Trophoblast cell (in vitro differentiated cells and primary cell): Measurements from ENCODE around the gene FCGBP.

Experiments
- DNase-seq, 2 donors: peaks; one replicate each; pipeline ENCODE4 v3.0.0-alpha.2; 2016
- H2AFZ ChIP-seq: 2 replicates; pipeline ENCODE4 v1.6.1; 2013; ENCODE audit warnings: low read length, moderate library complexity, mild to moderate bottlenecking; ENCODE audit not compliant: insufficient read depth, poor library complexity
- H2AK5ac ChIP-seq: 2 replicates; pipeline ENCODE4 v1.6.1; 2013; ENCODE audit warnings: mild to moderate bottlenecking, low read length
- H2BK120ac ChIP-seq: 2 replicates; pipeline ENCODE4 v1.6.1; 2013; ENCODE audit warnings: low read length, mild to moderate bottlenecking, moderate library complexity; ENCODE audit not compliant: insufficient read depth, poor library complexity
- H2BK12ac ChIP-seq: 2 replicates; pipeline ENCODE4 v1.6.1; 2013; ENCODE audit warnings: mild to moderate bottlenecking, low read length, moderate library complexity
- H2BK5ac ChIP-seq: 2 replicates; pipeline ENCODE4 v1.6.1; 2013; ENCODE audit warnings: low read length, low read depth, moderate library complexity, mild to moderate bottlenecking; ENCODE audit not compliant: poor library complexity
- H3K14ac ChIP-seq: 2 replicates; pipeline ENCODE4 v1.6.1; 2013; ENCODE audit warnings: mild to moderate bottlenecking, low read length
- H3K18ac ChIP-seq: 2 replicates; pipeline ENCODE4 v1.6.1; 2013; ENCODE audit warnings: mild to moderate bottlenecking, low read length
- H3K23ac ChIP-seq: 2 replicates; pipeline ENCODE4 v1.6.1; 2013; ENCODE audit warnings: low read length
- H3K27ac ChIP-seq: 2 replicates; pipeline ENCODE4 v1.5.1; 2013; ENCODE audit warnings: low read depth, mild to moderate bottlenecking, inconsistent platforms, low read length, moderate library complexity
- H3K27me3 ChIP-seq: 2 replicates; pipeline ENCODE4 v1.6.1; 2013; ENCODE audit warnings: inconsistent platforms, mild to moderate bottlenecking, low read length, moderate library complexity; ENCODE audit not compliant: insufficient read depth
- H3K36me3 ChIP-seq, 2 experiments: 1 replicate in 1 of 2; 2 replicates in 1 of 2; pipeline ENCODE4 v1.6.1; 2013; ENCODE audit warnings: low read length in 2 of 2, mild to moderate bottlenecking in 2 of 2, moderate library complexity in 1 of 2; ENCODE audit not compliant: insufficient read depth in 2 of 2, control insufficient read depth in 1 of 2
- H3K4ac ChIP-seq: 2 replicates; pipeline ENCODE4 v1.6.1; 2013; ENCODE audit warnings: low read depth, mild to moderate bottlenecking, low read length, moderate library complexity
- H3K4me1 ChIP-seq, 2 experiments: 1 replicate in 1 of 2; 2 replicates in 1 of 2; pipeline ENCODE4 v1.6.1; 2013; ENCODE audit warnings: low read length in 2 of 2, mild to moderate bottlenecking in 2 of 2, moderate library complexity in 1 of 2; ENCODE audit not compliant: insufficient read depth in 2 of 2, control insufficient read depth in 1 of 2
- H3K4me2 ChIP-seq: 2 replicates; pipeline ENCODE4 v1.6.1; 2013; ENCODE audit warnings: inconsistent platforms, mild to moderate bottlenecking, low read length, moderate library complexity
- H3K4me3 ChIP-seq: 2 replicates; pipeline ENCODE4 v1.5.1; 2013; ENCODE audit warnings: mild to moderate bottlenecking, low read depth, low read length, inconsistent platforms
- H3K79me1 ChIP-seq: one replicate; pipeline ENCODE4 v1.6.1; 2013; ENCODE audit warnings: low read length
- H3K79me2 ChIP-seq: 2 replicates; pipeline ENCODE4 v1.6.1; 2013; ENCODE audit warnings: low read length, mild to moderate bottlenecking; ENCODE audit not compliant: control insufficient read depth, insufficient read depth, poor library complexity
- H3K9ac ChIP-seq: 2 replicates; pipeline ENCODE4 v1.6.1; 2013; ENCODE audit warnings: mild to moderate bottlenecking, low read length
- H3K9me3 ChIP-seq: 2 replicates; pipeline ENCODE4 v1.6.1; 2013; ENCODE audit warnings: low read depth, mild to moderate bottlenecking, control low read depth, inconsistent platforms, low read length; ENCODE audit not compliant: insufficient read depth
- H4K12ac ChIP-seq: 2 replicates; pipeline ENCODE4 v1.6.1; 2013; ENCODE audit warnings: low read depth, mild to moderate bottlenecking, low read length, moderate library complexity
- H4K8ac ChIP-seq: 2 replicates; pipeline ENCODE4 v1.6.1; 2013; ENCODE audit warnings: low read depth, mild to moderate bottlenecking, low read length, moderate library complexity
- H4K91ac ChIP-seq: one replicate; pipeline ENCODE4 v1.6.1; 2013; ENCODE audit warnings: low read depth, mild to moderate bottlenecking, low read length, moderate library complexity
- WGBS: extraction: QIAGEN DNeasy Blood & Tissue Kit; methylation state at CpG from one replicate; pipeline ENCODE4 v1.1.7; 2013; ENCODE audit warnings: missing lambda C conversion rate; ENCODE audit not compliant: insufficient read length, insufficient coverage; ENCODE audit errors: extremely low coverage; 5-methylcytosine and 5-hydroxymethylcytosine counted together

FCGBP gene

GRCh38 chr19:39953915-39954314 lies 19.5 kb upstream of the FCGBP start:
- H3K79me1 ChIP-seq = no peaks in the 10 kb centered on the region

GRCh38 chr19:39951686-39952085 lies 17.3 kb upstream of the FCGBP start:
- Histone ChIP-seq H3K27ac (no peak overlapping the region), H3K4me1 (no peaks in the 10 kb centered on the region), H3K9me3 (peaks cover 2% of the 10 kb centered on the region), H2AFZ (no peak overlapping the region), H3K36me3 (no peaks in the 10 kb centered on the region), H2BK120ac (no peak overlapping the region), H3K9ac (no peak overlapping the region), H3K4me3 (no peak overlapping the region), H3K23ac (no peak overlapping the region), H3K4me2 (peak overlapping the region; percentile 16), H3K79me1 (no peaks in the 10 kb centered on the region), H3K14ac (no peak overlapping the region), H2AK5ac (no peak overlapping the region), H2BK12ac (no peak overlapping the region), H3K27me3 (no peaks in the 10 kb centered on the region), H3K79me2 (no peaks in the 10 kb centered on the region), H2BK5ac (no peak overlapping the region), H4K12ac (no peak overlapping the region), H3K18ac (no peak overlapping the region), H4K8ac (no peak overlapping the region), H4K91ac (no peak overlapping the region), H3K4ac (no peak overlapping the region)
- WGBS = no CpG with 5 or more reads among the region's 3 CpGs
- no peak for DNase-seq

More at GRCh38 chr19:39953915-39954314, 19.5 kb upstream of the FCGBP start:
- Histone ChIP-seq H3K9me3 (peaks cover 2% of the 10 kb centered on the region), H3K27ac (no peak overlapping the region), H3K4me3 (no peak overlapping the region), H2BK5ac (no peak overlapping the region), H3K36me3 (no peaks in the 10 kb centered on the region), H4K91ac (no peak overlapping the region), H3K4ac (no peak overlapping the region), H2BK120ac (no peak overlapping the region), H3K18ac (no peak overlapping the region), H3K4me2 (no peak overlapping the region), H3K23ac (no peak overlapping the region), H3K79me2 (no peaks in the 10 kb centered on the region), H3K14ac (no peak overlapping the region), H2AFZ (no peak overlapping the region), H3K4me1 (no peaks in the 10 kb centered on the region), H3K27me3 (no peaks in the 10 kb centered on the region), H4K8ac (no peak overlapping the region), H4K12ac (no peak overlapping the region), H2BK12ac (no peak overlapping the region), H3K9ac (no peak overlapping the region), H2AK5ac (no peak overlapping the region)
- no CpG with 5 or more reads among the region's 7 CpGs for WGBS
- DNase-seq = no peak

- H3K36me3 ChIP-seq = no peaks in the 10 kb centered on the region
- no peak overlapping the region for H3K23ac ChIP-seq
- H4K12ac ChIP-seq = no peak overlapping the region
- H3K9me3 ChIP-seq = peaks cover 2% of the 10 kb centered on the region
- H4K91ac ChIP-seq = no peak overlapping the region
- H3K27me3 ChIP-seq = no peaks in the 10 kb centered on the region
- no peaks in the 10 kb centered on the region for H3K79me1 ChIP-seq
- no peak overlapping the region for H3K27ac ChIP-seq
- H3K79me2 ChIP-seq = no peaks in the 10 kb centered on the region
- no peak overlapping the region for H3K4ac ChIP-seq
- H3K9ac ChIP-seq = no peak overlapping the region
- no peak overlapping the region for H2AK5ac ChIP-seq
- WGBS = no CpG with 5 or more reads among the region's 2 CpGs
- no peak overlapping the region for H2AFZ ChIP-seq
- no peak overlapping the region for H2BK5ac ChIP-seq
- no peak overlapping the region for H3K4me2 ChIP-seq
- H3K18ac ChIP-seq = no peak overlapping the region
- no peak overlapping the region for H3K4me3 ChIP-seq
- DNase-seq = no peak
- no peak overlapping the region for H4K8ac ChIP-seq
- H2BK120ac ChIP-seq = no peak overlapping the region
- H3K14ac ChIP-seq = no peak overlapping the region
- H2BK12ac ChIP-seq = no peak overlapping the region
- H3K4me1 ChIP-seq = no peaks in the 10 kb centered on the region
Measured at GRCh38 chr19:39951065-39951650, 16.7 kb upstream of the FCGBP start.

- Histone ChIP-seq H4K91ac (no peak overlapping the region), H3K18ac (no peak overlapping the region), H4K8ac (no peak overlapping the region), H3K4me2 (no peak overlapping the region), H3K79me2 (no peaks in the 10 kb centered on the region), H2AFZ (no peak overlapping the region), H2AK5ac (no peak overlapping the region), H3K4ac (no peak overlapping the region), H3K4me1 (no peaks in the 10 kb centered on the region), H3K4me3 (no peak overlapping the region), H3K9me3 (peaks cover 2% of the 10 kb centered on the region), H2BK12ac (no peak overlapping the region), H3K23ac (no peak overlapping the region), H3K36me3 (no peaks in the 10 kb centered on the region), H3K27me3 (no peaks in the 10 kb centered on the region), H2BK5ac (no peak overlapping the region), H4K12ac (no peak overlapping the region), H3K14ac (no peak overlapping the region), H3K79me1 (no peaks in the 10 kb centered on the region), H3K27ac (no peak overlapping the region), H3K9ac (no peak overlapping the region), H2BK120ac (no peak overlapping the region)
- no peak for DNase-seq
- no CpG with 5 or more reads among the region's 2 CpGs for WGBS
Measured at GRCh38 chr19:39949026-39949747, 14.8 kb upstream of the FCGBP start.
